ENCODE results near the gene DNAAF5. TPM values are rescaled to one million over a fixed set of nuclear protein-coding genes. Genes with fewer than 3 reads are reported as not detected.
A peak's percentile ranks its signal among the peaks of the same experiment; 100 is the strongest.

Gene DNAAF5
- polyA plus RNA-seq, 1 of the 3 experiments (the other 2 are of a cell fraction), result 58.5 TPM

DNA sequence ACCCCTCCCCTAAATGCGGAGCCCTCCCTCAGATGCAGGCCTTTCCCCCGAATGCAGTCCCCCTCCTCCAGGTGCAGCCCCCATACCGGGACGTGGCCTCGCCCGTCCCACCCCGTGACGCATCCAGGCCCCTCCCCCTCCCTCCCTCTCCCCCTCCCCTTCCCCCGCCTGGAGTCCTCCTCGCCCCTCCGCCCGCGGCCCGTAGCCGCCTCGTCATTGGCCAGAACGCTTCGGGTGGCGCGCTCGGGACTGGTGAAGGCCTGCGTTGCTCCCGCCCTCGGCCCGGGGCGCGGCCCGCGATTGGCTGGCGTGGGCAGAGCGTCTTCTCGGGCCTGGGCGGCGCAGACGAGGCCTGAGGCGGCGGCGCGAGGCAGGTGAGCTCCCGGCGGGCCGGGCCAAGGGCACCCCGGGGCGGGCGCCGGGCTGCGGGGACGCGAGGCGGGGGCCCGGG is 89.8 kb downstream of the DNAAF5 start (continued):
- no peak for TF ChIP-seq ZBTB33 (IDR thresholded peaks at IDR 0.05; ENCODE audit: borderline replicate concordance, low read depth)
- peak; percentile 70 for TF ChIP-seq CHD2 (IDR thresholded peaks at IDR 0.05; ENCODE audit: low read length, partially characterized antibody)
- no peak for TF ChIP-seq GABPA (IDR thresholded peaks at IDR 0.05; ENCODE audit: low read depth)
- peak; percentile 74 for TF ChIP-seq RFX5 (IDR thresholded peaks at IDR 0.05; ENCODE audit: low read length)
- no peak for TF ChIP-seq EZH2phosphoT487 (IDR thresholded peaks at IDR 0.05; ENCODE audit: borderline replicate concordance, low read depth)
- no peak for TF ChIP-seq FOXJ3 (CRISPR knock-in tag; IDR thresholded peaks at IDR 0.05)
- TF ChIP-seq IRF3 (IDR thresholded peaks at IDR 0.05; ENCODE audit: low read depth, low read length), result no peak

- H3K4me3 ChIP-seq (ENCODE audit: low read depth in 2 of 2, low read length in 1 of 2), result peak overlapping the region; percentile 55 to 90
- peak overlapping the region; percentile 53 to 60; a peak in 3 of 4 replicates for H3K27ac ChIP-seq (ENCODE audit: low read depth in 2 of 2, low read length in 1 of 2)
- H3K9me3 ChIP-seq, result no peaks in the 10 kb centered on the region
- H3K4me2 ChIP-seq, result peak overlapping the region; percentile 95
- H4K20me1 ChIP-seq (ENCODE audit: insufficient read depth), result peaks cover 50% of the 10 kb centered on the region
- ChIA-PET POLR2A (interaction anchor here (1.0 kb wide), 2 partner anchors 10 to 60 kb away, joined by 3 read pairs; partner anchors contain the start of gene GET4), CTCF (interaction anchor here (0.7 to 2.6 kb wide), 15 partner anchors 12 to 495 kb away, joined by 3 to 8 read pairs (median 4); partner anchors contain the start of gene SUN1)
- peaks cover 53% of the 10 kb centered on the region for H3K79me2 ChIP-seq (ENCODE audit: insufficient read depth)
- peaks cover 36% of the 10 kb centered on the region for H3F3A ChIP-seq (replicated peaks; ENCODE audit: insufficient read depth)
- no peaks in the 10 kb centered on the region for H3K27me3 ChIP-seq (ENCODE audit: insufficient read depth)
- H3K9ac ChIP-seq, result peak overlapping the region; percentile 85
- H3K9me2 ChIP-seq, result no peaks in the 10 kb centered on the region
- DNase-seq, result no peak
- peaks cover 19 to 34% of the 10 kb centered on the region in 2 experiments for H3K4me1 ChIP-seq (ENCODE audit: control insufficient read depth in 1 of 2, insufficient read depth in 2 of 2, low read depth in 1 of 2, low read length in 1 of 2)
- TF ChIP-seq IRF3 (IDR thresholded peaks at IDR 0.05; ENCODE audit: low read depth, low read length) (no peak), MEF2A (IDR thresholded peaks at IDR 0.05; ENCODE audit: borderline replicate concordance, low read depth) (no peak), USF2 (IDR thresholded peaks at IDR 0.05; ENCODE audit: borderline replicate concordance, low read depth, low read length) (no peak), MXI1 (IDR thresholded peaks at IDR 0.05; ENCODE audit: low read depth, low read length) (peak; percentile 17; the same call in 1 of the 2 replicates), GATA2 (CRISPR knock-in tag; IDR thresholded peaks at IDR 0.05) (no peak), POLR2AphosphoS5 (IDR thresholded peaks at IDR 0.05; ENCODE audit: low read depth, low read length) (no peak), SIN3A (IDR thresholded peaks at IDR 0.05; ENCODE audit: borderline replicate concordance, low read depth, low read length) (0 out of 2 replicates have a peak, but pooled peaks have one; percentile 34)
- H3K36me3 ChIP-seq (replicated peaks in 1 of 2; ENCODE audit: control insufficient read depth in 1 of 2, insufficient read depth in 2 of 2, low read length in 1 of 2), result peaks cover 2 to 9% of the 10 kb centered on the region in 2 experiments
- H2AFZ ChIP-seq (ENCODE audit: low read depth), result no peak overlapping the region
- 7% methylated on average over 11 of the region's 88 CpGs for WGBS (ENCODE audit: low lambda C conversion rate)
Observed at GRCh38 chr7:816751-817671, 90.5 kb downstream of the DNAAF5 start.
